ENCODE data around the gene ANO6. TPM values are rescaled to one million over a fixed set of nuclear protein-coding genes. Genes with fewer than 3 reads are reported as not detected.

The ANO6 gene
- total RNA-seq, 2 experiments from 2014 or later: 19.0 to 21.4 TPM

GRCh38 chr12:45191239-45191638 lies 24.7 kb upstream of the ANO6 start:
- intact Hi-C loops (cut with micrococcal nuclease): no loop called here
- POLR2A ChIA-PET: interaction anchor here (1.7 kb wide), 1 partner anchor 24 kb away, joined by 3 read pairs; the partner anchor contains the start of gene ANO6
- DNase-seq: no peak
- Mint-ChIP-seq H3K27me3 (no peaks in the 10 kb centered on the region), H3K27ac (no peak overlapping the region), H3K9me3 (no peaks in the 10 kb centered on the region), H3K4me1 (ENCODE audit: low read depth) (peaks cover 16% of the 10 kb centered on the region), H3K36me3 (peaks cover 3% of the 10 kb centered on the region), H3K4me3 (no peak overlapping the region)
- CTCF ChIA-PET: interaction anchor here (1.0 to 2.1 kb wide), 2 partner anchors 20 to 21 kb away, joined by 3 to 7 read pairs; no protein-coding TSS in a partner anchor

GRCh38 chr12:45192707-45193106 lies 23.2 kb upstream of the ANO6 start:
- ChIA-PET CTCF (no interaction called here), POLR2A (no interaction called here)
- H3K4me3 Mint-ChIP-seq: no peak overlapping the region
- no peaks in the 10 kb centered on the region for H3K9me3 Mint-ChIP-seq
- peaks cover 3% of the 10 kb centered on the region for H3K36me3 Mint-ChIP-seq
- intact Hi-C loops (cut with micrococcal nuclease): loop anchor here (1.0 to 2.0 kb wide), 2 partner anchors 23 to 42 kb away; no protein-coding TSS in a partner anchor
- no peak overlapping the region for H3K27ac Mint-ChIP-seq
- no peak for DNase-seq
- no peaks in the 10 kb centered on the region for H3K27me3 Mint-ChIP-seq
- H3K4me1 Mint-ChIP-seq (ENCODE audit: low read depth): peaks cover 16% of the 10 kb centered on the region

GRCh38 chr12:45200491-45201043 lies 15.3 kb upstream of the ANO6 start:
- no peak overlapping the region for H3K27ac Mint-ChIP-seq
- intact Hi-C loops (cut with micrococcal nuclease): no loop called here
- no peak for DNase-seq
- H3K9me3 Mint-ChIP-seq: no peaks in the 10 kb centered on the region
- H3K4me3 Mint-ChIP-seq: peak overlapping the region; percentile 8
- H3K27me3 Mint-ChIP-seq: no peaks in the 10 kb centered on the region
- H3K4me1 Mint-ChIP-seq (ENCODE audit: low read depth): peaks cover 20% of the 10 kb centered on the region
- ChIA-PET POLR2A (interaction anchor here (0.9 kb wide), 2 partner anchors 32 to 34 kb away, joined by 3 to 4 read pairs; no protein-coding TSS in a partner anchor), CTCF (interaction anchor here (0.9 to 1.6 kb wide), 3 partner anchors 12 to 30 kb away, joined by 3 read pairs; no protein-coding TSS in a partner anchor)
- H3K36me3 Mint-ChIP-seq: no peaks in the 10 kb centered on the region

- ChIA-PET CTCF (no interaction called here), POLR2A (interaction anchor here (0.8 to 1.2 kb wide), 2 partner anchors 13 to 110 kb away, joined by 3 read pairs; no protein-coding TSS in a partner anchor)
- no peaks in the 10 kb centered on the region for H3K9me3 Mint-ChIP-seq
- no peak overlapping the region for H3K27ac Mint-ChIP-seq
- no peaks in the 10 kb centered on the region for H3K36me3 Mint-ChIP-seq
- DNase-seq: no peak
- peaks cover 20% of the 10 kb centered on the region for H3K4me1 Mint-ChIP-seq (ENCODE audit: low read depth)
- H3K4me3 Mint-ChIP-seq: no peak overlapping the region
- H3K27me3 Mint-ChIP-seq: no peaks in the 10 kb centered on the region
- intact Hi-C loops (cut with micrococcal nuclease): no loop called here
Measured at GRCh38 chr12:45203767-45204166, 12.1 kb upstream of the ANO6 start.

- Mint-ChIP-seq H3K36me3 (no peaks in the 10 kb centered on the region), H3K9me3 (no peaks in the 10 kb centered on the region), H3K4me3 (no peak overlapping the region), H3K27ac (no peak overlapping the region), H3K27me3 (no peaks in the 10 kb centered on the region), H3K4me1 (ENCODE audit: low read depth) (peaks cover 21% of the 10 kb centered on the region)
- no peak for DNase-seq
- ChIA-PET CTCF (no interaction called here), POLR2A (interaction anchor here (1.2 kb wide), 1 partner anchor 12 kb away, joined by 3 read pairs; no protein-coding TSS in a partner anchor)
- intact Hi-C loops (cut with micrococcal nuclease): no loop called here
Measured at GRCh38 chr12:45204757-45205156, 11.1 kb upstream of the ANO6 start.

- intact Hi-C loops (cut with micrococcal nuclease): no loop called here
- DNase-seq: no peak
- ChIA-PET CTCF (no interaction called here), POLR2A (no interaction called here)
- no peak overlapping the region for H3K4me3 Mint-ChIP-seq
- no peak overlapping the region for H3K27ac Mint-ChIP-seq
- H3K27me3 Mint-ChIP-seq: no peaks in the 10 kb centered on the region
- no peaks in the 10 kb centered on the region for H3K36me3 Mint-ChIP-seq
- H3K4me1 Mint-ChIP-seq (ENCODE audit: low read depth): peaks cover 18% of the 10 kb centered on the region
- H3K9me3 Mint-ChIP-seq: no peaks in the 10 kb centered on the region
Measured at GRCh38 chr12:45205165-45205825, 10.6 kb upstream of the ANO6 start.

- no peaks in the 10 kb centered on the region for H3K36me3 Mint-ChIP-seq
- CTCF ChIA-PET: no interaction called here
- H3K4me1 Mint-ChIP-seq (ENCODE audit: low read depth): peaks cover 15% of the 10 kb centered on the region
- H3K4me3 Mint-ChIP-seq: no peak overlapping the region
- no peaks in the 10 kb centered on the region for H3K27me3 Mint-ChIP-seq
- H3K27ac Mint-ChIP-seq: no peak overlapping the region
- intact Hi-C loops (cut with micrococcal nuclease): no loop called here
- no peaks in the 10 kb centered on the region for H3K9me3 Mint-ChIP-seq
- POLR2A ChIA-PET: no interaction called here
- DNase-seq: peak; percentile 16
Measured at GRCh38 chr12:45208604-45209487, 7.0 kb upstream of the ANO6 start.

- no peak overlapping the region for H3K27ac Mint-ChIP-seq
Measured at GRCh38 chr12:45209784-45210183, 6.1 kb upstream of the ANO6 start.

GRCh38 chr12:45212064-45212463 lies 3.8 kb upstream of the ANO6 start:
- no peak for DNase-seq
- no peaks in the 10 kb centered on the region for H3K9me3 Mint-ChIP-seq
- ChIA-PET POLR2A (no interaction called here), CTCF (no interaction called here)
- H3K27me3 Mint-ChIP-seq: no peaks in the 10 kb centered on the region
- peaks cover 1% of the 10 kb centered on the region for H3K36me3 Mint-ChIP-seq
- intact Hi-C loops (cut with micrococcal nuclease): no loop called here
- H3K4me1 Mint-ChIP-seq (ENCODE audit: low read depth): peaks cover 32% of the 10 kb centered on the region
- H3K27ac Mint-ChIP-seq: no peak overlapping the region
- H3K4me3 Mint-ChIP-seq: no peak overlapping the region

More at GRCh38 chr12:45209784-45210183, 6.1 kb upstream of the ANO6 start:
- DNase-seq: no peak
- no peaks in the 10 kb centered on the region for H3K27me3 Mint-ChIP-seq
- ChIA-PET CTCF (no interaction called here), POLR2A (no interaction called here)
- intact Hi-C loops (cut with micrococcal nuclease): no loop called here
- H3K9me3 Mint-ChIP-seq: no peaks in the 10 kb centered on the region
- no peaks in the 10 kb centered on the region for H3K36me3 Mint-ChIP-seq
- peaks cover 24% of the 10 kb centered on the region for H3K4me1 Mint-ChIP-seq (ENCODE audit: low read depth)
- H3K4me3 Mint-ChIP-seq: no peak overlapping the region

GRCh38 chr12:45213107-45213506 lies 2.8 kb upstream of the ANO6 start:
- DNase-seq: no peak
- Mint-ChIP-seq H3K9me3 (no peaks in the 10 kb centered on the region), H3K27ac (no peak overlapping the region), H3K4me1 (ENCODE audit: low read depth) (peaks cover 41% of the 10 kb centered on the region), H3K36me3 (peaks cover 1% of the 10 kb centered on the region), H3K4me3 (no peak overlapping the region), H3K27me3 (no peaks in the 10 kb centered on the region)
- ChIA-PET POLR2A (no interaction called here), CTCF (interaction anchor here (0.6 to 1.3 kb wide), 3 partner anchors 13 to 212 kb away, joined by 3 read pairs; no protein-coding TSS in a partner anchor)
- intact Hi-C loops (cut with micrococcal nuclease): no loop called here

GRCh38 chr12:45214071-45214470 lies 1.8 kb upstream of the ANO6 start:
- POLR2A ChIA-PET: interaction anchor here (0.6 kb wide), 1 partner anchor 35 kb away, joined by 3 read pairs; no protein-coding TSS in a partner anchor
- H3K27ac Mint-ChIP-seq: no peak overlapping the region

More at GRCh38 chr12:45214071-45214470, 1.8 kb upstream of the ANO6 start:
- CTCF ChIA-PET: interaction anchor here (0.6 to 2.3 kb wide), 4 partner anchors 19 to 1413 kb away, joined by 3 to 8 read pairs (median 6); no protein-coding TSS in a partner anchor
- Mint-ChIP-seq H3K4me1 (ENCODE audit: low read depth) (peaks cover 44% of the 10 kb centered on the region), H3K9me3 (no peaks in the 10 kb centered on the region), H3K27me3 (no peaks in the 10 kb centered on the region), H3K4me3 (no peak overlapping the region), H3K36me3 (peaks cover 1% of the 10 kb centered on the region)
- intact Hi-C loops (cut with micrococcal nuclease): no loop called here
- DNase-seq: no peak
